HuH-7 (cell line): ENCODE data around the gene JUND.

Experiments
- DNase-seq: peaks from one replicate; pipeline ENCODE4 v3.0.0; 2011; ENCODE audit warnings: low spot score

JUND gene

DNA sequence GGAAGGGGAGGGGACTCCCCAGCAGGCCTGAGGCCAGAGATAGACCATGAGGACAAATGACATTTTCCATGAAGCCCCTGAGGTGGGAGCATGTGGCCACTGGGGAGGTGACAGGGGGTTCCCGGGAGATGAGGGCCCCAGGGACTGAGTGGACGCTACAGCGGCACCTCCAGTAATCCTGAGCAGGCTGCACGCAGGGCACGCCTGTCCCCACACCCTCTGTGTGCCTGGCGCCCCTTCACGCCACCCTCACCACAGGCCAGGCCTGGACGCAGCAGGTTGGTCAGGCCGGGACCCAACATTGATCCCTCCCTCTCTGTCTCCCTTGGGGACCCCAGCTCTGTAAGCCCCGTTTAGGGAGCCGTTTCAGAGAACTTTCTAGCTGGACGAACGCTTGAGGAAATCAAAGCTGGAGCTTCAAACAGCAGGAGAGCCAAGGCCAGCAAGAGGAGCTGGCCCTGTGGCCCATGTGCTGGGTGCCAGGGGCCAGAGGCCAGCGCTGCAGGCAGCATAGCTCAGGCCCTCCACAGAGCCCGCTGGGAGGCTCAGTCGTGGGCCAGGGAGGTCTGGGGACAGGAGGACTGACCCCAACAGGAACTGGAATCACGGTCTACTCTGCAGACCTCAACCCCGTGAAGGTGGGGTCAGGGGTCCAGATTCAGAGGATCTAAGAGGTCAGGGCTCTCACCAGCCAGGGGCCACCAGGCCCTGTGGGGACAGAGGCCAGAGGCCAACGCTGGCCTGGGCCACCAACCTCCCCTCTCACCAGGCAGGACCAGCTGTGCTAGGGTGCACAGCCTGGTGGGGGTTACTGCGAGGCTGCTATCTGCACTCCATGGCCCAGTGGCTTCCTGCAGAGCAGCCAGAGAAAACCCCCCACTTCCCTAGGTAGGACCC is 26.9 kb upstream of the JUND start:
- DNase-seq: no peak

DNA sequence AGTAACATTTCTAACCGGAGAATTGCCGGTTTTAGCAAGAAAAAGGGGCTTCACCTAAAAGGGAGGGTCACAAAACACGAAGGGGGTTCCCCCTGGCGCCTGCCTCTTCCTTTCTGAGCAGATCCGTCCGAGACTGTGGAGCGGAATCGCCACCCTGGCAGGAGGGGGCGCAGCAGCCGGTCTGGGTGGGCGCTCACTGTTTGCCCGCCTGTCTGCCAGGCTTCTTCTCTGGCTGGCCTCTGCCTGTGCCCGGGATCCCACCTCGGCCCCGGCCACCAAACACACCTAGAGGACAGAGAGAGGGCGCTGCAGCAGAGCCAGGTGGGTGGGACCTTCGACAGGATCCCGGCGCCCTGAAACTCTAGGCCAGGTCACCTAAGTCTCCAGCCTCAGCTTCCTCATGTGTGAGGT is 25.9 kb upstream of the JUND start:
- no peak for DNase-seq

DNA sequence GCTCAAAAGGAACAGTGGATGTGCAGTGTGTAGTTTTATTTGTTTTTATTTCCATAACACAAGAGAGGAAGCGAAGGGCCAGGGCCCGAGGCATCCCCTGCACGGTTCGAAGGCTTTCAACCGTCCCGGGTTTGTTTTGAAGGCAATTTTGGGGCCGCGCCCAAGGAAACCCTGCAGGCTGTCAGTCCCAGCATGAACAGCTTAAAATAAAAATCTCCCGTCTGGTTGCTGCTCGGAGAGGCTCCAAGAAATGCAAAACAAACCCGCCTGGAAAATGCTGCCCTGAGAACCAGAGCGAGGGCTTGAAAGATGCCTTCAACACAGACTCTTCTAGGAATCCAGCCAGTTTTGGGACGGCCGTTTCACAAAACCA is 25.5 kb upstream of the JUND start:
- DNase-seq: no peak

DNA sequence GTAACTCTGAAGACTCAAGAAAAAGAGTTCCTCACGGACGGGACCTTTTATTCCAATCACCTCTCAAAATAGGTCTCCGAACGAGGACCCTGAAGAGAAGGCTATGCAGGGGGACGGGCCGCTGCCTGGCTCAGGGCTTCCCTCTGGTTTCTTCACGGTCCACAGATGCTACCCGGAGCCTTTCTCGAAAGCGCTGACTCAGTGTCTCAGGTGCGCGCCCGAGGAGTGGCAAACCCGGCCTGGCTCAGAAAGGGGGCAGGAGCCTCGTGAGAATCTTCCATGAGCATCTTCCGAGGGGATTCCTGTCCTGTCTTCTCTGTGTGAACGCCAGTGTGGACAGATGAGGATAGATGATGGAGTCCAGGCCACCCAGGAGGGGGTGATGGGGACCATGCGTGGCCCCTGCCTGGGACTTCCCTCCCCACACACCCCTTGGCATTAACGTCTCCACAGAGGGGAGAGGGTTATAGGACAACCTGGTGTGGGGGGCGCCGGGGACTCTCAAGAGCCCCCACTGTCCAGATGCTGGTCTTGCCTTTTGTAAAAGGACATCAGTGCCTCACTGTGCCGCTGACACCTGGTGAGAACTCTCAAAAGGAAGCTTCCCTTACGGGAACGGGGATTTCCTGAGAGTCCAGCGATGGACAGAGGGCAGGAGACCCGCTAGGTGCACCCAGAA is 24.9 kb upstream of the JUND start:
- DNase-seq: no peak

DNA sequence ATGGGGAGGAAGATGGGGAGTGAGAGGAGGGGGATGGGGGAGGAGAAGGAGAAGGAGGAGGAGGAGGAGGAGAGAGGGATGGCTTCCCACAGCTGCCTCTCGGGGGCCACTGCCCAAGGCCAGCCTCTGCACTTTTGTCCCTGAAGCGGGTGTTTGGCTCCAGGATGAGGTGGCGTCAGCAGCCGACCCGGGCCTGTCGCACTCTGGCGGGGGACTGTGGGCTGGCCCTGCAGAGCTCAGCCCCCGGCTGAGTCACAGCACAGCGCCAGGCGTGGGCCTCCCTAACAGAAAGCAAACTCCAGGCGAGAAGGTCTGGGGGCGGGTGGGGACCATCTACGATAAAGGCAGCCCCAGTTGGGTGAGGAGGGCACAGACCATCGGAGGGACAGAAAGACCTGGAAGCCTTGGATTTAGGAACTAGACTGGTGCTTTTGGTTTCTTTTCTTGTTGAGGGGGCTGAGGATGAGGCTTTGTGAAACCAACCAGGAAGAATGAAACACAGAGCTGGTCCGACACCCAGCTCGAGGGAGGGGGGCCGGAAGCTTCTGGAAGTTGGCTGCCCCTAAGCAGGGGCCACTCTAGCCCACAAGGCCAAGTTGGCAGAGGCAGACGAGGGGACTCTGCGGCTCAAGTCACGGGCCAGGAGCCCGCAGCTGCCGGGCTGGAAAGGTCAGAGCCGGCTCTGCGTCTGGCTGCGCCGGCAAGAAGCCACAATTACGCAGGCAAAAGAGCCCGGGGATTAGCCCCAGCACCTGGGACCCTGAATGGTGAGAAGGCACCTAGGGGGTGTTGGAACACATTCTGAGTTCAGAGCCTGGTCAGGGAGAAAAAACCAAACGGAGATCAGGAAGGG is 23.3 kb upstream of the JUND start:
- DNase-seq: no peak

DNA sequence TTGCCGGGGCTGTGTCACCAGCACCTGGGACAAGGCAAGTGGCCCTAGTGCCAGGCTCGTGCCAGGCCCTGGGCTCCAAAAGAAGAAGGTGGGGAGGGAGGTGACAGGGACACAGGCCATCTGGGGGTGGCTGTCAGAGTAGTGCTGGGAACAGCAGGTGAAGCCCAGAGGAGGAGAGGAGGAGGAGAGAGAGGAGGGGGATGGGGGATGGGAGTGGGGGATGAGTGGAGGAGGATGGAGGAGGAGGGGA is 22.7 kb upstream of the JUND start:
- no peak for DNase-seq

DNA sequence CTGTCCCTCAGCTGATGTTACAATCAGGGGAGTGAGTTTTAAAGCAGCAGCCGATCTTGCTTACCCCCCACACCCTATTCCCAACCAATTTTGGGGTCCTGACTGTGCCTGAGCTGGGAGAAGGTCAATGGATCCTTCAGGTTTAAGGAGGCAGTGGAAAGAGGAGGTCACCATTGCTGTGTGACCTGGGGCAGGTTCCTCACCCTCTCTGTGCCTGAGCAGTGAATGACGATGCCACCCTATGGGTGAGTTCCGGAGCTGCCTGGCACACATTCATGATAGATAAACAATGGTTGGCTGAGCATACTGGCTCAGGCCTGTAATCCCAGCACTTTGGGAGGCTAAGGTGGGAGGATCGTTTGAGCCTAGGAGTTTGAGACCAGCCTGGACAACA is 20.3 kb upstream of the JUND start:
- no peak for DNase-seq

DNA sequence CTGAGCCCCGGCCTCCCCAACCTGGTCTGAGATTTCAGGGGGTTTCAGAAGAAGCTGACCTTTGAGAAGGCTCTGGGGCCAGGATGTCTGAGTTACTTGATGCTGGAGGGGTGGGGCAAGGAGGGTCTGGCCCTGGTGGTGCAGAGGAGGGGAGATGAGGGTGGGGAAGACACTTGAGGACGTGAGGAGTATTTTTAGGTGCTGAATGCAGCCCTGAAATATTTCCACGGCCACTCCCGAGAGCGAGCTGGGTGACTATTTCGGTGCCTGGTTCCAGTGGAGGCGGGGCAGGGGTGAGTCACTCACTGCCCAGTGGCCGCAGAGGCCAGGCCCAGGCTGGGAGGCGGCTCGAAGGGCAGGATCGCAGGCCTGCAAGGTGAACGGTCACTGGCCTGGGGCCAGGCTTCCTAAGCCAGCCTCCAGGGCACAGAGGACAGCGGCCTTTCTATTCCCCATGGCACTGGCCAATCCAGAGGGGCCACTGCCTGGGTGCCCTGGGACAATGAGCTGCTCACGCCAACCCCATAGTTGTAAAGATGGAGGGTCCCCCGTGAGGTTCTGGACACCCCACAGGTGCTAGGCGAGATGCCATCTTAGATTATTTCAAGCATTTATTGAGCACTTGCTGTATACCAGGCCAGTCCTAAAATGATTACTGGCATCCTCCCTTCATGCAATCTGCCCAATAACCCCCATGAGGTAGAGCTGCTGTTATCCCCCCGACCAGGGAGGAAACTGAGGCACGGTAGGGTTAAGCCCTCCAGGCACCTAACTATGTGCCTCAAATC is 19.7 kb upstream of the JUND start:
- DNase-seq: peak; percentile 60

DNA sequence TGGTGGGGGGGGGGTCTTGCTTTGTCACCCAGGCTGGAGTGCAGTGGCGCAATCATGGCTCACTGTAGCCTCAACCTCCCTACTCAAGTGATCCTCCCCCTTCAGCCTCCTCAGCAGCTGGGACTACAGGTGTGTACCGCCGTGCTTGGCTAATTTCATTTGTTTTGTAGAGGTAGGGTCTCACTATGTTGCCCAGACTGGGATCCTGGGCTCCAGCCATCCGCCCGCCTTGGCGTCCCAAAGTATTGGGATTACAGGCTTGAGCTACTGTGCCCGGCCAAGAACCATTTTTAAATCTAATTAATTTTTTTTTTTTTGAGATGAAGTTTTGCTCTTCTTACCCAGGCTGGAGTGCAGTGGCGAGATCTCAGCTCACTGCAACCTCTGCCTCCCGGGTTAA is 18.2 kb upstream of the JUND start:
- DNase-seq: no peak

DNA sequence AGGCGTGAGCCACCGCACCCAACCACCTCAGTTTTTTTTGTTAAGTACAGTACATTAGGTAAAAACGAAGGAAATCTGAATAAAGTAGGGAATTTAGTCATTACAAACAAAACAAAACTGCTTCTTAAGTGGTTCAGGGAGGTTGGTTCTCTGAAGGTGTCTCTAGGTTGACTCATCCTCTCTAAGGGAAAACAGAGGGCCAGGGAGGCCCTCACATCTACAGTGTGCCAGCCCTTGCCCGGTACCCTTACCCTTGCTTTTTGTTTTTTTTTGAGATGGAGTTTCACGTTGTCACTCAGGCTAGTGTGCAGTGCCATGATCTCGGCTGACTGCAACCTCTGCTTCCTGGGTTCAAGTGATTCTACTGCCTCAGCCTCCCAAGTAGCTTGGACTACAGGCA is 17.2 kb upstream of the JUND start:
- no peak for DNase-seq

DNA sequence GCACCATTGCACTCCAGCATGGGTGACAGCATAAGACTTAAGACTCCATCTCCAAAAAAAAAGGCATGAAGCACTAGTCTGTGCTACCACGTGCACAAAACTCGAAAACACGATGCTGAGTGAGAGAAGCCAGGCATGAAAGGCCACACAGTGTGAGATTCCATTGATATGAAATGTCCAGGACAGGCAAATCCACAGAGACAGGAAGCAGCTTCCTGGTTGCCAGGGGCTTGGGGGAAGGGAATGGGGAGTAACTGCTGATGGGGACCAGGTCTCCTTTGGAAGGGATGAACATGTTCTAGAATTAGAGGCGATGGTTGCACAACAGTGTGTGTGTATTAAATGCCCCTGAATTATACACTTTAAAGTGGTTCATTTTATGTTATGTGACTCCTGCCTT is 15.9 kb upstream of the JUND start:
- no peak for DNase-seq

DNA sequence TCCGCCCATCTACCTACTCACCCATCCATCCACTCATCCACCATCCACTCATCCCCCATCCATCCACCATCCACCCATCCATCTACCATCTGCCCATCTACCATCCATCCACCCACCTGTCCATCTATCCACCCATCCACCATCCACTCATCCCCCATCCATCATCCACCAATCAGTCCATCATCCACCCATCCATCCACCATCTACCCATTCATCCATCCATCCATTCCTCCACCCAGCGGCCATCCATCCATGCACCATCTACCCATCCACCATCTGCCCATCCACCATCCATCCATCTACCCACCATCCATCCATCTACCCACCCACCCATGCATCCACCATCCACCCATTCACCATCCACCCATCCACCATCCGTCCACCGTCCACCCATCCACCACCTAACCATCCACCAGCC is 13.6 kb upstream of the JUND start:
- DNase-seq: no peak

DNA sequence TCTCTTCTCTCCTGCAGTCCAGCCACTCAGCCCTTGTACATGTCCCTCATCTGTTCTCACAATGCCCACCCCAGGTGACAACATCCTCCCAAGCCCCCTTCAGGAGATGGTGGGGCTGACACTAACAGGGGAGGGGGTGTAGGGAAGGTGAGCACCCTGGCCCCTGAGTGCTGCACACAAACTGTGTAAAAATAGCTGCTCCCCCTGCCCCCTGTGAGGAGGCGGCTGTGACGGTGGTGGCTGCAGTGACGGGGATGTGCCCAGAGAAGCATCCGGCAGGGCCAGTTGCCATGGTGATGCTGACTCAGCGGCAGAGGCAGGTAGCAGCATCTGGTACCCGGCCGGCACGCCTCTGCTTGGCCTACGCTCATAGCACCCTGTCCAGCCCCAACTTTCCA is 13.0 kb upstream of the JUND start:
- no peak for DNase-seq

DNA sequence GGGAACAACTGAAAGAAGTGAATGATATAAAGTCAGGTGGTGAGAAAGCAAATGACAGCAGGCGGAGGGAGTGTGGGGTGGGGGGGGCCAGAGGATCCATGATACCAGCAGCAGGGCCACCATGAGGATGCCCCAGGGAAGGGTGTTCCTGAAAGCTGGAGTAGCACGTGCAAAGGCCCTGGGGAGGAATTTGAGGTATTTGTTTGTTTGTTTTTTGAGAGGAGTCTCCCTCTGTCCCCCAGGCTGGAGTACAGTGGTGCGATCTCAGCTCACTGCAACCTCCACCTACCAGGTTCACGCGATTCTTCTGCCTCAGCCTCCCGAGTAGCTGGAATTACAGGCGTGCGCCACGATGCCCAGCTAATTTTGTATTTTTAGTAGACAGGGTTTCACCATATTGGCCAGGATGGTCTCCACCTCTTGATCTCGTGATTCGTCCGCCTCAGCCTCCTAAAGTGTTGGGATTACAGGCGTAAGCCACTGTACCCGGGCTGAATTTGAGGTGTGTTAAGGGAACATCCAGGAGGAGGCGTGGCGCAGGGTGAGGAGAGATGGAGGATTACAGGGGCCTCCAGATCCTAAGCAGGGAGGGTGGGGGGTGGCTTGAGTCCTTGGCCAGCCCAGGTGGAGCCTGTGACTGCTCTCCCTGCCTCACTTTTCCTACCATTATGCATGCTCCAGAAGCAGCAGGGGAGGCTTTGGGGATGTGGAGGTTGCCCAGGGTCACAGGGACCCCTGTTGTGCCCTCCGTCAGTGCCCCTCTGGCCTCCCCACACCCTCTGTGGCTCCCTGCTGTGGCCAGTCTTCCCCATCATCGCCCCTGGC is 12.4 kb upstream of the JUND start:
- DNase-seq: no peak

DNA sequence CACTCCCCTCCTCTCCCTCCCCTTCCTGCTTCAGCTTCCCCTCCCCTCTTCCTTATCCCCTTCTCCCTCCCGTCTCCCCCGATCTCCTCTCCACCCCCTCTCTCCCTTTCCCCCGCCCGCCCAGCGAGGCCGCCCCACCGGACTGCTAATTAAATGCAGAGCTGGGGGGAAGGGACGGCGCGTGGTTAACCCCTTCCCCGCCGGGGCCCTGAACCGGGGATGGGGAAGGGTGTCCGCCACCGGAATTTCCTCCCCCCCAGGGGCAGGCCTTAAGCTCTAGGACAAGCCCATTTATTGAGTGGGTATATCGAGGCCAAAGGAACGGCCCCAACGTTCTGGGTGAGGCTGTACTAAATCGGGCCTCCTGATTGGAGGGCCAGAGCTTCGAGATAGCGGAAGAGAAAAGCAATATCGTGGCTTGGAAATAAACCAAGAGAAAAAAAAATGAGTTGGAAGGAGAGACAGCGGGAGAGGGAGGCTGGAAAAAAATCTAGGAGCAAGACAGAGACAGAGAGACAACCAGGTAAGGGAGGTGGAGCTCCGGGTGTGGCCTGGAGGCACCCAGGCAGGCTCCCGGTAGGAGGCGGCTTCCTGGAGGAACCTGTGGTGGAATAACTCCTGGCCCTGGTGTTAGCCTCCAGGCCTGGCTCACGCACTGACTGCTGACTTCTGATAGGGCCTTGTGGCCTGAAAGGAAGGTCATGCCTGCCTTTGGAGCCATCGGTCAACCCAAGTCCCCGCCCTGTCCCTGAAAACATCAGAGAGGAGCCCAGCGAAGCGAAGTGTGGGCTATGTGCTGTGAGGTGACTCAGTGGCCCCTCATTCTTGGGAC is 11.6 kb upstream of the JUND start:
- DNase-seq: peak; percentile 82

DNA sequence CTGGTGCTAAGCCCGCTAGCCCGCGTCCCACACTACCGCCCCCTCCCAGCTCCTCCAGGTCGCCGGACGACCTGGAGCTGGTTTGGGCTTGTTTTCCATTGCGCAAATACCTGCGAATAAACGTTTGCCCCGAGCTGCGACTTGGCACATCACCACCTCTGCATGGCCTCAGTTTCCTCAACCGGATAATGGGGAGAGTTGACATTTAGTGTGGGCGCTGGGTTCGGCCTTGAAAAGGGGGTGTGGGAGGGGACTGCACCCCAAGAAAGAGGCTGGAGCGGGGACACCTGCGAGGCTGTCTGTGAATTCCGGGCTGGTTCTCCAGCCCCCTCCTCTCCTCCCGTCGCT is 11.0 kb upstream of the JUND start:
- DNase-seq: no peak

DNA sequence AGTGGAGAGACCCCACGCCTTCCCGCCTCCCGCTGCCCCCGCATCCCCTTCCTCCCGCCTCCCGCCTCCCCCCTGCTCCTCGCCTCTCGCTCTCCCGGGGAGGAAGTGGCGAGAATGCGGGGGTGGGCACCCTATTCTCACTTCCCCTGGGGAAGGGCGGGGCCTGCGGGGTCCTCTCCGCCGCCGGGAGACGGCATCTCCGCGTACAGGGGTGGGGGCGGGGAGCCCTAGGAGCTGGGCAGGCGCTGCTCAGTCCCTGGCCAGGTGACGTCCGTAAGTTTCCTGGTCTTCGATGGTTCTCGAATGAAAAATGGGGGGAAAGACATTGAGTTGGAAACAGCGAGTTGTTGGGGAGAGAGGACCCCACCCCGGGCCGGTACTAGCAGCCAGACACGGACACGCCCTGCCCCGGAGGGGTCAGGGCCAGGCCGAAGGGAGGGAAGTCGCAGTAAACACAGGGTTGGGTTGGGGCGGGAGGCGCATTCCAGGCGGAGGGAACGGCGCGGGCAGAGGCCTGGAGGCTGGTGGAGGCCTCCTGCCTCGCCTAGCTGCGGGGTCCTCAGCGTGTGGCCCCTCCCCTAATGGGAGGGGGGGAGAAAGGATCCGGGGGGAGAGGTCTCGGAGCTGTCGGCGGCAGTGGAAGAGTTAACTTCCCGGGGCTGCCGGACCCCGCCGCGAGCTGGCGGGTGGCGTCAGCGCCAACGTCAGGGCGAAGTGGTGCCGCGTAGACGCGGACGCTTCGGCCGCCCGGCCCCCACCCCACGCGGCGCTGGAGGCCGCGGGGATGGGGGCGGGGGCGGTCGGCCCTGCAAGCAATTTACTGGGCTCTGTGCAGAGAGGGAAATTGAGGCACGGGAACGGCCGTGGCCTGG is 10.4 kb upstream of the JUND start:
- DNase-seq: peak; percentile 76

DNA sequence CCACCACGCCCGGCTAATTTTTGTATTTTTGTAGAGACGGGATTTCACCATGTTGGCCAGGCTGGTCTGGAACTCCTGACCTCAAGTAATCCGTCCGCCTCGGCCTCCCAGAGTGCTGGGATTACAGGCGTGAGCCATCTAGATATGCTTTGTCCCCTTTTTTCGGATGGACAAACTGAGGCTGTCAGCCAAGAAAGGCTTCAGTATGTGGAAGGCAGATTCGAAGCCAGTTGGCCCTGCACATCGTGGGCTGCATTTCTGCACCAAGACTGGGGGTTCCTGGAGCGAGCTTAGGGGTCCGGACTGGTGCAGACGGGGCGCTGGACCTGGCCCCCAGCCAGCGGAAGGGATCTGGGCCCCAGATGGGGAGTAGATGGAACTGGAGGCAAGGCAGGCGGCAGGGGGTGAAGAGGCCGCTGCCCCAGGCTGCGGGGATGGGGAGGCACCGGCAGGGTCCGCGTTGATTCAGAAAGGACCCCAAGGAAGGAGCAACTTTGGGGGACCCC is 9.7 kb upstream of the JUND start:
- no peak for DNase-seq

DNA sequence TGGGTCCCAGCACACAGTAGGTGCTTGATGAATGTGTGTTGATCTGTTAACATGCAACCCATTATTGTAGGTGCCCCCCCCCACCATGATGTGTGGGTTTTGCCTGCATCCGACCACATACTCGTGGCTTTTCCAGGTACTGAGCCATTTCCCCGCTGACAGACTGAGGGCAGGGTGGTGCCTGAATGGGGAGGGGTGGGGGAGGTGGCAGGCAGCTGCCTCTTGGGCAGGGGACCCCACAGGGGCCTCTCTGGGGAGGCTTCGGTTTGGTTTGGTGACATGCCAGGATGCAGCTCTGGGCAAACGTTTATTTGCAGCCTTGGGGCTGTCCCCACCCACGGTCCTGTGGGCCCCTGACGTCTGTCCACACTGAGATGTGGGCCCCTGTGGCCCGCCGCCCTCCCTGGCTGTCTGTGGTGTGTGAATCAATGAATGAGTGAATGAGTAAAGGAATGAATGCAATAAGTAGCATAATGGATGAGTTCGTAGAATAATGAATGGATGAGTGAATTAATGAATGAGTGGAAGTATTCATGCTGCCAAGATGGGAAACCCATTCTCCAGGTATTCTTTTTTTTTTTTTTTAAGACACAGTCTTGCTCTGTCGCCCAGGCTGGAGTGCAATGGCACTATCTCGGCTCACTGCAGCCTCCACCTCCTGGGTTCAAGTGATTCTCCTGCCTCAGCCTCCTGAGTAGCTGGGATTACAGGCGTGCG is 9.0 kb upstream of the JUND start:
- DNase-seq: no peak
